Measurements from ENCODE around the gene MYO1C. TPM values are rescaled to one million over a fixed set of nuclear protein-coding genes. Genes with fewer than 3 reads are reported as not detected.
A peak's percentile ranks its signal among the peaks of the same experiment; 100 is the strongest.
"Not testable (repeated sequence)": the region's sequence is repeated elsewhere in the genome, so short reads cannot be mapped to it uniquely, and the experiment has no call there.

Gene MYO1C, protein sequence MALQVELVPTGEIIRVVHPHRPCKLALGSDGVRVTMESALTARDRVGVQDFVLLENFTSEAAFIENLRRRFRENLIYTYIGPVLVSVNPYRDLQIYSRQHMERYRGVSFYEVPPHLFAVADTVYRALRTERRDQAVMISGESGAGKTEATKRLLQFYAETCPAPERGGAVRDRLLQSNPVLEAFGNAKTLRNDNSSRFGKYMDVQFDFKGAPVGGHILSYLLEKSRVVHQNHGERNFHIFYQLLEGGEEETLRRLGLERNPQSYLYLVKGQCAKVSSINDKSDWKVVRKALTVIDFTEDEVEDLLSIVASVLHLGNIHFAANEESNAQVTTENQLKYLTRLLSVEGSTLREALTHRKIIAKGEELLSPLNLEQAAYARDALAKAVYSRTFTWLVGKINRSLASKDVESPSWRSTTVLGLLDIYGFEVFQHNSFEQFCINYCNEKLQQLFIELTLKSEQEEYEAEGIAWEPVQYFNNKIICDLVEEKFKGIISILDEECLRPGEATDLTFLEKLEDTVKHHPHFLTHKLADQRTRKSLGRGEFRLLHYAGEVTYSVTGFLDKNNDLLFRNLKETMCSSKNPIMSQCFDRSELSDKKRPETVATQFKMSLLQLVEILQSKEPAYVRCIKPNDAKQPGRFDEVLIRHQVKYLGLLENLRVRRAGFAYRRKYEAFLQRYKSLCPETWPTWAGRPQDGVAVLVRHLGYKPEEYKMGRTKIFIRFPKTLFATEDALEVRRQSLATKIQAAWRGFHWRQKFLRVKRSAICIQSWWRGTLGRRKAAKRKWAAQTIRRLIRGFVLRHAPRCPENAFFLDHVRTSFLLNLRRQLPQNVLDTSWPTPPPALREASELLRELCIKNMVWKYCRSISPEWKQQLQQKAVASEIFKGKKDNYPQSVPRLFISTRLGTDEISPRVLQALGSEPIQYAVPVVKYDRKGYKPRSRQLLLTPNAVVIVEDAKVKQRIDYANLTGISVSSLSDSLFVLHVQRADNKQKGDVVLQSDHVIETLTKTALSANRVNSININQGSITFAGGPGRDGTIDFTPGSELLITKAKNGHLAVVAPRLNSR
- total RNA-seq (76.8 TPM), polyA plus RNA-seq (125 TPM)

DNA sequence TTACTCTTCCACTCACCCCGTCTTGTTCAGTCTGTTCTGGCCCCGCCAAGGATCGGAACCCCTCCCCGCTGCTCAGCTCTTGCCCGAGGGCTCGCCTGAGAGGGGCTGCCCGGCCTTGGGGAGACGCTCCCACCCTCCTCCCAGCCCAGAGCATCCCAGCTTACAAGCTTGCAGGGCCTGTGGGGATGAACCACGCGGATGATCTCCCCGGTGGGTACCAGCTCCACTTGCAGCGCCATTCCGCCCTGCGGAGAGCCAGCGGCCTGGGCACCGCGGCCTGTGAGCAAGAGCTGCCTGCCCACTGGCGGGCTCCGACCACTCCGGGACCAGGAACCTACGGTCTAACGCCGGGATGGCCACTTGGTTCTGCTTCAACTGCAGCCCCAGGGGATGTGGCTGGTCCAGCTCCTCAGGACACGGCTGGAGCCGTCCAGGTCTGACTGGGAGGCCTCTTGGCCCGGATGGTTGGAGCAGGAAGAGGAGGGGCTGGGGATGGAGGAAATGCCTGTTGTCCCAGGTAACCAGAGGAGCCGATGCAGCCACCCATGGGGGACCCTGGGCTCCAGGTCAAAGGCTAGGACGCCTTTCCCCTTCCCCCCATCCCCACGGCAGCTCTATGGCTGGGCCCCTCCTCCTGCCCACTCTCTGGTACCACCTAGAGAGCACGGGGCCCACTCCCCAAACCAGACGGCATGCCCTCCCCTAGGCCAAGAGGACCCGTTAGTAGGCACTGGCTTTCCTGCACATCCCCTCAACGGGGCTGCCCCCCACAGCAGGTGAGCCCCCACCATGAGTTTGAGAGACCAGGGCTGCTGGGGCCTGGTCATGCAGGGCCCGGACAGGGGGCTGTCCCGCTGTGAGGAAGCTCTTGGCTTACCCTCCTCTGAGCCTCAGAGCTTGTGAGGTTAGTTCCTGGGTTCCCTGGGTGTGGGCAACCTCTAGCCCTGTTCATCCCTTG, at the start of gene MYO1C:
Gene MYO1C (minus strand): TSS at position 438 of the 958 bp plus-strand sequence. CDS start 199 bp downstream, at position 239.
- 64% methylated on average over 35 of the region's 35 CpGs for WGBS
- Histone ChIP-seq H3K36me3 (ENCODE audit: insufficient read depth) (no peaks in the 10 kb centered on the region), H3K4me3 (ENCODE audit: low read depth, low read length) (peak within 1 kb of the TSS; percentile 67), H3K27ac (ENCODE audit: low read depth) (peak within 1 kb of the TSS; percentile 67), H3K4me1 (ENCODE audit: insufficient read depth) (no peaks in the 10 kb centered on the region)
- no peak for DNase-seq (ENCODE audit: extremely low spot score)

DNA sequence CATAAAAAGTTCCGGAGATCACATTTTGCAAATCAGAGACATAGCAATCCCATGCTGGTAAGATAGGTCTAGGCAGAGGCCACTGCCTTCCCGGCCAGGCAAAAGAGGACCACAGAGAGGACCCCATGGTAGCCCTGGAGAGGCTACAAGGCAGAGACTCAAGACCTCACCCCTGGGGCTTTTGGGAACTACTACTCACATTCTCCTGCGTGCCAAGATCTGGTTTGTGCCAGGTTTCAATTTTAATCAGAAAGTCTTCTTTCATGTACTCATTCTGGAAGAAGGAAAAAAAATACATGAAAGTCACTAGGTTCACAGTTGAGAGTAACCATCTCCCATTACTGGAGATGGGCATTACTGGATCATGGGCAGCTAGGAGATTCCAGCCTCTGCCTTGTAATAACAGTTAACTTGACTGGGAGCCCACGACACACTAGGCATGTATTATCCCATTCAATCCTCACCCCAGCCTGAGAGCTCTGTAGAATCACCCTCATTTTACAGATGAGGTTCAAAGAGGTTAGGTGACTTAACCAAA, 49.0 kb upstream of the MYO1C start:
- Histone ChIP-seq H3K4me3 (ENCODE audit: low read depth, low read length) (no peak overlapping the region), H3K4me1 (ENCODE audit: insufficient read depth) (no peaks in the 10 kb centered on the region), H3K27ac (ENCODE audit: low read depth) (no peak overlapping the region), H3K36me3 (ENCODE audit: insufficient read depth) (peaks cover 2% of the 10 kb centered on the region)
- DNase-seq (ENCODE audit: extremely low spot score) = no peak
- WGBS = 92% methylated on average over 4 of the region's 4 CpGs

DNA sequence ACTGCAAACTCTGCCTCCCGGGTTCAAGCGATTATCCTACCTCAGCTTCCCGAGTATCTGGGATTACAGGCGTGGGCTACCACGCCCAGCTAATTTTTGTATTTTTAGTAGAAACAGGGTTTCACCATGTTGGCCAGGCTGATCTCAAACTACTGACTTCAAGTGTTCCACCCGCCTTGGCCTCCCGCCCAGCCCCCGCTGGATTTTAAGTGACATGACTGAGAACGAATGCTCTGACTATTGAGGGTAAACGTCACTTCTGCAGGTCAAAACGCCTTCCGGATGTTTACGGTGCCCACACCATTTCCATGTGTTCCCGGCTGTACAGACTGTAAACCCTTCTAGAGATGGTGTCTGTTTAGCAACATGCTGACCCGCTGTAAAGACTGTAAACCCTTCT, 47.3 kb upstream of the MYO1C start:
- H3K36me3 ChIP-seq (ENCODE audit: insufficient read depth) = peaks cover 2% of the 10 kb centered on the region
- no peak overlapping the region for H3K4me3 ChIP-seq (ENCODE audit: low read depth, low read length)
- no peak for DNase-seq (ENCODE audit: extremely low spot score)
- 90% methylated on average over 15 of the region's 15 CpGs for WGBS
- no peak overlapping the region for H3K27ac ChIP-seq (ENCODE audit: low read depth)
- H3K4me1 ChIP-seq (ENCODE audit: insufficient read depth) = no peaks in the 10 kb centered on the region

DNA sequence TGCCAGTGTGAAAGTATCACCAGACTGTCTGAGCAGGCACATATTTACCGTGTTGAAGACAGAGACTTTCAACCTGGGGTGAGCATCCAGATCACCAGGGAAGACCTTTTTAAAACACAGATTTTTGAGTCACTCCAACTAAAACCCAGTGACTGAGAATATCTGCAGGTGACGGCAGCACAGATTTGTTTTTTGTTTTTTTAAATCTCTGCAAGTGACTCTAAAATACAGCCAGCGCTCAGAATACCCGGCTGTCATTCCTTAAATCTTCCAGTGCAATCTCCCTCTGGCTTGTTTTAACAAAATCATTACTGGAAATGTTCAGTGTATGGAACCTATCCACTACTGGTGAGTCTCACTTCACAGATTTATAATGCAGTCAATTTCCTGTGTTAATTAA, 43.3 kb upstream of the MYO1C start:
- no peak for DNase-seq (ENCODE audit: extremely low spot score)
- Histone ChIP-seq H3K4me3 (ENCODE audit: low read depth, low read length) (no peak overlapping the region), H3K36me3 (ENCODE audit: insufficient read depth) (peaks cover 2% of the 10 kb centered on the region), H3K27ac (ENCODE audit: low read depth) (no peak overlapping the region), H3K4me1 (ENCODE audit: insufficient read depth) (no peaks in the 10 kb centered on the region)
- WGBS = 67% methylated on average over 4 of the region's 4 CpGs

DNA sequence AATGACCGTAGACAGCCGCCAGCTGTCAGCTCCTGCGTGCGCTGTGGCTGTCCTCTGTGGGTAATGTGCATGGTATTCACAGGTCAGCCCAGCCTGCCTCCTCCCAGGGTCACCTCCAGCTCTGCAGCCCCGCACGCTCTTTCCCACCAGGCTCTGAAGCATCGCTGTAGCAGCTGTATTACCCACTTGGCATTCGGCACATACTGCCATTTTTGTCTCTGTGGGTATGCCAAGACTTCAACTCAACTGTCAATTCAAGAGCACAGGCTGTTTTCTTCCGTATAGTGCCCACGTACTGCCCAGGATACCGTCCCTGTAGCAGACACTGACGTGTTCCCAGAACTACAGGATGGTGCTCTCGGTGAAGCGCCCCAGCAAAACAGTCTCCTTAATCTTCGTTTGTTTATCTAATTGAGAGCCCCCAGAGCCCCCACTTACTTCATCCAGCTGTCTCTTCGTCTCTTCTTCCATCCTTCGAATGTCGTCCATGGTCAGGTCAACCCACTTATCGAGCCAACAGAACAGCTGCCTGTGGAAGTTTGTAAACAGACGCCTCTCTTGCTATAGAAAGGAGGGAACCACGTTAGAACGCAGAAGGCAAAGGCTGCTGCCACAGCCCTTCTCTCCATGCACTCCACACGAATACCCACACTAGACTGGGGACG, 41.3 kb upstream of the MYO1C start:
- WGBS = 70% methylated on average over 24 of the region's 24 CpGs
- Histone ChIP-seq H3K4me1 (ENCODE audit: insufficient read depth) (no peaks in the 10 kb centered on the region), H3K4me3 (ENCODE audit: low read depth, low read length) (no peak overlapping the region), H3K27ac (ENCODE audit: low read depth) (peak overlapping the region; percentile 59), H3K36me3 (ENCODE audit: insufficient read depth) (peaks cover 2% of the 10 kb centered on the region)
- no peak for DNase-seq (ENCODE audit: extremely low spot score)

DNA sequence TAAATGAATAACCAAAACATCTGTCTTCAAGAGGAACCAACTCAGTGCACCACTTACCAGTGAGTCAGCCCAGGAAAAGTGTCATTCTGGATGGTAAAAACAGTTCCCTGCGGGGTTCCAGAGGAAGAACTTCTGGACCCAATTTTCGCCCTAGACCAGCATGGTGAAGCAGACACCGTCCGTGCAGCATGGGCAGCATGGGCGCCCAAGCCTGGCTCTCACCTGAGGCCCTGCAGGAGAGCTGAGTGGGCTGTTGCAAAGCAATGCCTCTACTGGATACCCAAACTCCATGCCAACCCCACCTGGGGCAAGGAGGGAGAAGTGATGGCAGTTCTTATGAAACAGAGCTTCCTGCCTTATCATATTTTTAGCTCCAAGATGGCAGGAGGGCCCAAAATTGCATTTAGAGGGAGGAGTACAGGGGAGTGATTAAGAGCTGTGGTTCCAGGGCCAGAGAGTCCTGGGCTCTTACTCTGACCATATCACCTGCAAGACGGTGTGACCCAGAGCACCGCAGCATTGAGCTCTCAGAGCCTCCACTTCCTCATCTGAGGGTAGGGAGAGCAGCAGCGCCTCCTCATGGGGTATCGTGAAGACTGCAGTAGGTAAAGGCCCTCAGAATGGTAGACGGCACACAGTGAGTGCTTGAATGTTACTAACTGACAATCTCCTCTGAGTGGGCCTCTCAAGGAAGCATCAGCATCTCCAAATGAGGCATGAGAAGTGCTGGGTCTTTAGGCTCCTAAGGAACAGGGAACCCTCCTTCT, 40.5 kb upstream of the MYO1C start:
- H3K36me3 ChIP-seq (ENCODE audit: insufficient read depth) = no peaks in the 10 kb centered on the region
- WGBS = 77% methylated on average over 10 of the region's 10 CpGs
- no peak overlapping the region for H3K4me3 ChIP-seq (ENCODE audit: low read depth, low read length)
- DNase-seq (ENCODE audit: extremely low spot score) = no peak
- H3K4me1 ChIP-seq (ENCODE audit: insufficient read depth) = no peaks in the 10 kb centered on the region
- H3K27ac ChIP-seq (ENCODE audit: low read depth) = no peak overlapping the region

DNA sequence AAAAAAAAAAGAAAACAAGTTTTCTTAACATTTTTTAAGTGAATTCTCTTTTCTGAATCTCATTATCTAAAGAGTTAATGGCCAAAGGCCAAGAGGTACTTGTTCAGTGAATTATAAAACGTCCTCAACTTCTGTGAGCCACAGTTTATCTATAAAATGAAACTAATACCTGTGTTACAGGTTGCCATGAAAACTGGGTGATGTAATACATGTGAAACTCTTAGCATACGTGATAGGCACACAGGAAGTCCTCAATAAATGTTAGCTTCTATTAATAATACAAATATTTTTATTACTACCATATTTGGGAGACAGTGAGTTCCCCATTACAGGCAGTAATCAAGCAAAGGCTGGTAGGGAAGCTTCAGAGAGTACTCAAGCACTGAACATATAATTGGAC, 37.4 kb upstream of the MYO1C start:
- no peak overlapping the region for H3K27ac ChIP-seq (ENCODE audit: low read depth)
- H3K4me3 ChIP-seq (ENCODE audit: low read depth, low read length) = no peak overlapping the region
- WGBS = 41% methylated on average over 2 of the region's 2 CpGs
- no peaks in the 10 kb centered on the region for H3K4me1 ChIP-seq (ENCODE audit: insufficient read depth)
- H3K36me3 ChIP-seq (ENCODE audit: insufficient read depth) = peaks cover 2% of the 10 kb centered on the region
- no peak for DNase-seq (ENCODE audit: extremely low spot score)

DNA sequence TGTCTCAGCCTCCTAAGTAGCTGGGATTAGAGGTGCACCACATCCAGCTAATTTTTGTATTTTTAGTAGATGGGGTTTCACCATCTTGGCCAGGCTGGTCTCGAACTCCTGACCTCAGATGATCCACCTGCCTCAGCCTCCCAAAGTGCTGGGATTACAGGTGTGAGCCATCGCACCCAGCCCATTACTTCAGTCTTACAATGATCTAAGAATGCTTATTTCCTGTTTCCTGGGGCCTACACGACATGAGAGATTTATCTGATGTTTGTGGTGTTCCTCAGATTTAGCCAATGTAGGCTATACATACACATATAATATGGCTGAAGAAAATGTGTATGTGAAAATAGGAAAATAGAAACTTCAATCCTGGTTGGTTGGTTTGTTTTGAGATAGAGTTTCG, 34.4 kb upstream of the MYO1C start:
- H3K4me3 ChIP-seq (ENCODE audit: low read depth, low read length); DNase-seq (ENCODE audit: extremely low spot score); H3K4me1 ChIP-seq (ENCODE audit: insufficient read depth); H3K36me3 ChIP-seq (ENCODE audit: insufficient read depth); H3K27ac ChIP-seq (ENCODE audit: low read depth): not testable (repeated sequence)
- WGBS = 80% methylated on average over 4 of the region's 4 CpGs

DNA sequence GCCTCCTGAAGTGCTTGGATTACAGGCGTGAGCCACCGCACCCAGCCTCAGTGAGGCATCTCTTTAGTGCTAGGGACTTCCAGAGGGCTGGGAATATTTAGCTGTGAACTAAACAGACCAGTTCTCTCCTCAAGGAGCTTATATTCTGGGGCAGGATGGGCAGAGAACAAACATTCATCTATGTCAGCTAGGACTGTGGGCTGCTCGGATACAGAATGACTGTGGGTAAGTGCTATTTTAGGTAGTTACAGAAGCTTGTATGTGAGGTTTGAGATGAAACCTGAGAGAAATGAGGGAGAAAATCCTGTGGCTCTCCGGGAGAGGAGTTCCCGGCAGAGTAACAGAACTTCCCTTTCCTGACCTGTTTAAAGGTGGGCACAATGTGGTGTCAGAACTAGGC, 30.1 kb upstream of the MYO1C start:
- no peaks in the 10 kb centered on the region for H3K36me3 ChIP-seq (ENCODE audit: insufficient read depth)
- no peak for DNase-seq (ENCODE audit: extremely low spot score)
- H3K4me3 ChIP-seq (ENCODE audit: low read depth, low read length) = no peak overlapping the region
- H3K4me1 ChIP-seq (ENCODE audit: insufficient read depth) = no peaks in the 10 kb centered on the region
- 95% methylated on average over 5 of the region's 5 CpGs for WGBS
- no peak overlapping the region for H3K27ac ChIP-seq (ENCODE audit: low read depth)

DNA sequence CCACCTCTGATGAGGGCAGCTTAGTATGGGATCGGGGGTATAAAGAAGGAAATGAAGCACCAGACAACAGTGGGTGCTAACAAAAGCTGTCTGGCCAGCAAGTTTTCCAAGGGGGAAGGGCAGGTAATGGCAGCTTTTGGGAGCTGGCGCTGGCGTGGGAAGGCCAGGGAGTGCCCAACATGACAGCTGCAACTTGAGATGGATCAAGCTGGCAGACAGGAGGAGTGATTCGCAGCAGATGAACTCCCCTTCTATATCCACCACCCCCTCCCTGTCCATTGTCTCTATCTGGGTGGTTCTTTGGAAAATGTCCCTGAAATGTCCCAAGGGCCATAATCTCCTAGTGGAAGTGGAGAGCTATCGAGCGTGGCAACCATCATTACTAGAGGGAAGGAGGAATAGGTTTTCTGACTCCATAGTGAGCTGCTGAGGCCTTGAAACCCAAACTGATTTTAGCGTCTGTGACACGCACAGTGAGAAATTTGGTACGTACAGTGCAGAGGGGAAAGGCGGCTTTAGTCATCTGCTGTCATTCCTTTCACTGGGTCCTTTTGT, 28.7 kb upstream of the MYO1C start:
- Histone ChIP-seq H3K27ac (ENCODE audit: low read depth) (no peak overlapping the region), H3K4me3 (ENCODE audit: low read depth, low read length) (no peak overlapping the region), H3K36me3 (ENCODE audit: insufficient read depth) (no peaks in the 10 kb centered on the region), H3K4me1 (ENCODE audit: insufficient read depth) (no peaks in the 10 kb centered on the region)
- 87% methylated on average over 10 of the region's 10 CpGs for WGBS
- DNase-seq (ENCODE audit: extremely low spot score) = no peak

DNA sequence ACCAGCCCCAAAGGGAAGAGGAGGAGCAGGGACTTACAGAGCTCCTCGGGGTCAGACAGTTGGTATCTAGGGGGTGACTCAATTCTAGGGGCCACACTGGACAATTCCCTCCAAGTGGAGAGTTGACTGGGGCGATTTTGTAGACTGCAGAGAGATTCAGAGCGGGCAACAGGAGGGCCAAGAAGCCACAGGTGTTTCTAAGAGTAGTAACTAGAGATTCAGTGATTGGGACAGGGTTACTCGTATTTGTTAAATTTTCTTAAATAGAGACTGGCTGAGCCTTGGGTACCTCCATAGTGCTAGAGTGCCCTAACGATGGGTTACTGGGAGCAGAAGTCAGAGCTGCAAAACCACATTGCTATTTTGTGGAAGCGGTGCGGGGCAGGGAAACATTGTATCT, 27.2 kb upstream of the MYO1C start:
- Histone ChIP-seq H3K36me3 (ENCODE audit: insufficient read depth) (no peaks in the 10 kb centered on the region), H3K4me1 (ENCODE audit: insufficient read depth) (no peaks in the 10 kb centered on the region), H3K27ac (ENCODE audit: low read depth) (no peak overlapping the region), H3K4me3 (ENCODE audit: low read depth, low read length) (no peak overlapping the region)
- no peak for DNase-seq (ENCODE audit: extremely low spot score)
- WGBS = 88% methylated on average over 7 of the region's 7 CpGs

Measured in urinary bladder (tissue), 4 donors.